SK-N-MC (cell line): ENCODE results near the gene PRELID3B.

Source experiments
- EZH2 ChIP-seq: fragments of 200-600 bp; sonication (generic); IDR thresholded peaks from one replicate; pipeline ENCODE4 v1.6.1; 2017; ENCODE audit warnings: antibody characterized with exemption
- FOXP2 ChIP-seq: optimal IDR thresholded peaks from 2 replicates; pipeline ENCODE3; 2011; ENCODE audit warnings: mild to moderate bottlenecking, moderate library complexity; ENCODE audit not compliant: insufficient read depth; ENCODE audit errors: extremely low read length, control extremely low read depth
- POLR2AphosphoS5 ChIP-seq: IDR thresholded peaks from 2 replicates; pipeline ENCODE4 v1.6.1; 2012; ENCODE audit warnings: mild to moderate bottlenecking, low read depth, low read length, borderline replicate concordance

DNA sequence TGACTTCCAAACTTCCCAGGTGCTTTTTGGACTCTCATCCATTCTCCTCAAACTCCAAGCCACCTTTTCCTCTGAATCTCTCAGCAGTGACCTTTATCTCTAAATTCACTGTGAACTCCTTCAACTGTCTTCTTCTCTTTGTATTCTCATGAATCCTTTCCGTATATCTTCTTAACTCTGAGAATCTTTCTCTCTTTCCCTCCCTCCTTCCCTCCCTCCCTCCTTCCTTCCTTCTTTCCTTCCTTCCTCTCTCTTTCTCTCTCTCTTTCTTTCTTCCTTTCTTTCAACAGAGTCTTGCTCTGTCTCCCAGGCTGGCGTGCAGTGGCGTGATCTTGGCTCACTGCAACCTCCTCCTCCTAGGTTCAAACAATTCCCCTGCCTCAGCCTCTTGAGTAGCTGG lies 4.3 kb upstream of the PRELID3B start:
- no peak for TF ChIP-seq EZH2
- TF ChIP-seq POLR2AphosphoS5 = no peak
- no peak for TF ChIP-seq FOXP2
